Esophagus muscularis mucosa (tissue), 4 donors: ENCODE measurements around the gene RHCG. TPM values are rescaled to one million over a fixed set of nuclear protein-coding genes. Genes with fewer than 3 reads are reported as not detected.

Experiments
- DNase-seq: peaks from one replicate; pipeline ENCODE4 v3.0.0-alpha.2; 2017; ENCODE audit errors: extremely low spot score
- H3K27ac ChIP-seq, 4 donors: fragments of 200-600 bp; sonication (generic); replicated peaks in 1 of 4; 1 replicate in 3 of 4; 2 replicates in 1 of 4; pipeline ENCODE4 v1.5.1; 2016 to 2019; ENCODE audit warnings: mild to moderate bottlenecking in 1 of 4
- H3K27me3 ChIP-seq, 4 donors: fragments of 200-600 bp; sonication (generic); one replicate each; pipeline versions ENCODE4 v1.5.1 to v1.6.0; 2016 to 2019
- H3K36me3 ChIP-seq, 4 donors: fragments of 200-600 bp; sonication (generic); one replicate each; pipeline ENCODE4 v1.5.1; 2016 to 2019
- H3K4me1 ChIP-seq, 4 donors: fragments of 200-600 bp; sonication (generic); one replicate each; pipeline ENCODE4 v1.5.1; 2016 to 2019
- H3K4me3 ChIP-seq, 4 donors: fragments of 200-600 bp; sonication (generic); 1 replicate in 2 of 4; 2 replicates in 2 of 4; pipeline ENCODE4 v1.5.1; 2016 to 2019; ENCODE audit warnings: mild to moderate bottlenecking in 4 of 4, moderate library complexity in 1 of 4
- H3K9me3 ChIP-seq, 4 donors: fragments of 200-600 bp; sonication (generic); 1 replicate in 3 of 4; 2 replicates in 1 of 4; pipeline ENCODE4 v1.5.1; 2016 to 2019
- CTCF ChIP-seq, 3 experiments: fragments of 200-600 bp in 2 of 3; fragments of 450-650 bp in 1 of 3; sonication (generic) in 2 of 3; IDR thresholded peaks; one replicate each; pipeline ENCODE4 v1.5.1; 2017 to 2019; ENCODE audit warnings: antibody characterized with exemption in 3 of 3, mild to moderate bottlenecking in 2 of 3, moderate library complexity in 1 of 3
- EP300 ChIP-seq: sonication (generic); formaldehyde crosslinking; IDR thresholded peaks from one replicate; pipeline ENCODE4 v1.6.1; 2017; ENCODE audit warnings: antibody characterized with exemption
- POLR2A ChIP-seq: fragments of 450-650 bp; IDR thresholded peaks from one replicate; pipeline ENCODE4 v1.6.1; 2017; ENCODE audit warnings: antibody characterized with exemption, moderate library complexity, mild to moderate bottlenecking, low read depth
- POLR2AphosphoS5 ChIP-seq, 2 donors: sonication (generic); formaldehyde crosslinking; IDR thresholded peaks; one replicate each; pipeline ENCODE4 v1.6.1; 2017; ENCODE audit warnings: antibody characterized with exemption in 2 of 2
- WGBS: methylation state at CpG from one replicate; pipeline ENCODE4 v1.1.5; 2018; 5-methylcytosine and 5-hydroxymethylcytosine counted together
- intact Hi-C: fragments of 100-400 bp; cut with DNase I; formaldehyde crosslinking; loops from one replicate; pipeline ENCODE4 v1.15.1; 2023
- total RNA-seq, 4 donors: library from RNA; depleted of rRNA; stranded (reverse); fragments of >200 nt; gene quantifications; one replicate each; pipeline versions ENCODE4 v1.1.0 to v1.2.1, GENCODE V29; 2016

Gene RHCG
- total RNA-seq, 4 donors from 2014 or later, result 1.2 TPM; not detected in 3

DNA sequence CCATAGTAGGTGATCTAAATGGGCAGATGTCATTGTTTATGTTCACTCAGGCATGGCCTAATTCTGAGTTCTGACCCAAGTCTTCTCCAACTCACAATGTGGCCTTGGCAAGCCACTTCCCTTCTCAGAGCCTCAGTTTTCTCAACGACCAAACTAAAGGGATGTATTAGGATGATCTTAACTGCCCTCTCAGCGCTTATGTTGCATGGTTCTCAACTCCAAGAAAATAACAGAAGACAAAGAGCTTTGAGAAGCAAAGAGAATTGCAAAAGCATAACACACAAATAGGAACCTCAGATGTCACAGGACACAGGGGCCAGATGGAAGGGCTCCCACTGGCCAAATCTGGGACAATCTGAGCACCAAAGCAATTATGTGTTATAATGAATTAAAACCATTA, 8.6 kb downstream of the RHCG start:
- no peak overlapping the region for H3K4me3 ChIP-seq
- intact Hi-C loops, result no loop called here
- 76% methylated on average over 2 of the region's 2 CpGs for WGBS
- no peak for DNase-seq
- H3K9me3 ChIP-seq, result no peaks in the 10 kb centered on the region
- TF ChIP-seq POLR2AphosphoS5 (IDR thresholded peaks at IDR 0.05) (no peak), POLR2A (no peak), EP300 (no peak), CTCF (IDR thresholded peaks at IDR 0.05) (no peak)
- H3K27ac ChIP-seq, result no peak overlapping the region
- H3K36me3 ChIP-seq, result no peaks in the 10 kb centered on the region
- peaks cover 0 to 3% (median 0%) of the 10 kb centered on the region in 4 donors for H3K4me1 ChIP-seq
- H3K27me3 ChIP-seq, result peaks cover 0 to 58% (median 6%) of the 10 kb centered on the region in 4 donors

DNA sequence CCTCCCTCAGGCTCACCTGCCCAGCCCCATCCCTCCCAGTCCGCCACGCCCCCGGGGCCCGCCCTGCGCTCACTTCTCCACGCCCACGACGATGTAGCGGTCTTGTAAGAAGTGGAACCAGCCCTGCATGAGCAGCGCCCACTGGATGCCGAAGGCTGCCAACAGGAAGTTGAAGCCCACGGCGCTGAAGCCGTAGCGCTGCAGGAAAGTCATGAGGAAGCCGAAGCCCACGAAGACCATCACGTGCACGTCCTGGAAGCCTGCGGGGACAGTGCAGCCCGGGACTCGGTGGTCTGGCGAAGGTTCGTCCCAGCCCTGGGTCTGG, 9.7 kb downstream of the RHCG start:
- Histone ChIP-seq H3K36me3 (no peaks in the 10 kb centered on the region), H3K9me3 (no peaks in the 10 kb centered on the region), H3K27me3 (peaks cover 0 to 49% (median 2%) of the 10 kb centered on the region in 4 donors), H3K27ac (no peak overlapping the region), H3K4me3 (no peak overlapping the region), H3K4me1 (peaks cover 0 to 3% (median 0%) of the 10 kb centered on the region in 4 donors)
- TF ChIP-seq POLR2A (no peak), CTCF (IDR thresholded peaks at IDR 0.05) (no peak), POLR2AphosphoS5 (IDR thresholded peaks at IDR 0.05) (no peak), EP300 (no peak)
- WGBS, result 20% methylated on average over 7 of the region's 24 CpGs
- intact Hi-C loops, result no loop called here
- DNase-seq, result no peak

DNA sequence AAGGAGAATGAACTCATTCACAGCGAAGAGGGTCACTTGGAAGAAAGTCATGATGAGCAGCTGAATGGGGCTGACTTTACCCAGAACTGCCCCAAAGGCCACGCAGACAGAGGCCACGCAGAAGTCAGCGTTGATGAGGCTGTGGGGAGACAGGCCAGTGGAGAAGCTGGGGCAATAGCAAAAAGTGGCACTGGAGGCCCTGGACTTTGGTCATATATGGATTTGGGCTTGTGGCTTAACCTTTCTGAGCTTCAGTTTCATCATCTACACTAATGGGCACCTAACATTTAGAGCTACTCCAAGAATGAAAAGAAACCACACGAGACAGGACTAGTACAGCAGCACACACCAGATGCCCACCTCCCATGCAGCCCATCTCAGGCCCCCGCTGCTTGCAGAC, 13.3 kb downstream of the RHCG start:
- intact Hi-C loops, result no loop called here
- Histone ChIP-seq H3K27ac (no peak overlapping the region), H3K9me3 (no peaks in the 10 kb centered on the region), H3K36me3 (no peaks in the 10 kb centered on the region), H3K4me3 (no peak overlapping the region), H3K4me1 (peaks cover 0 to 3% (median 0%) of the 10 kb centered on the region in 4 donors), H3K27me3 (peaks cover 0 to 57% (median 2%) of the 10 kb centered on the region in 4 donors)
- no peak for TF ChIP-seq POLR2A
- TF ChIP-seq CTCF (IDR thresholded peaks at IDR 0.05), result no peak
- no peak for TF ChIP-seq POLR2AphosphoS5 (IDR thresholded peaks at IDR 0.05)
- TF ChIP-seq EP300, result no peak
- 75% methylated on average over 6 of the region's 6 CpGs for WGBS
- no peak for DNase-seq

- Histone ChIP-seq H3K4me1 (peaks cover 0 to 3% (median 0%) of the 10 kb centered on the region in 4 donors), H3K27me3 (peaks cover 0 to 57% (median 2%) of the 10 kb centered on the region in 4 donors), H3K4me3 (no peak overlapping the region), H3K36me3 (no peaks in the 10 kb centered on the region), H3K9me3 (no peaks in the 10 kb centered on the region), H3K27ac (no peak overlapping the region)
- DNase-seq, result no peak
- WGBS, result 81% methylated on average over 5 of the region's 5 CpGs
- intact Hi-C loops, result no loop called here
- TF ChIP-seq CTCF (IDR thresholded peaks at IDR 0.05) (no peak), EP300 (no peak), POLR2AphosphoS5 (IDR thresholded peaks at IDR 0.05) (no peak), POLR2A (no peak)
Observed at GRCh38 chr15:89482139-89482538, 14.2 kb downstream of the RHCG start.

GRCh38 chr15:89480505-89480904, 15.9 kb downstream of the RHCG start:
- Histone ChIP-seq H3K4me3 (no peak overlapping the region), H3K27ac (no peak overlapping the region), H3K9me3 (no peaks in the 10 kb centered on the region), H3K4me1 (no peaks in the 10 kb centered on the region), H3K27me3 (peaks cover 0 to 56% (median 0%) of the 10 kb centered on the region in 4 donors), H3K36me3 (no peaks in the 10 kb centered on the region)
- TF ChIP-seq POLR2AphosphoS5 (IDR thresholded peaks at IDR 0.05) (no peak), EP300 (no peak), CTCF (IDR thresholded peaks at IDR 0.05) (no peak), POLR2A (no peak)
- DNase-seq, result no peak
- intact Hi-C loops, result no loop called here
- WGBS, result 73% methylated on average over 3 of the region's 3 CpGs
